ENCODE measurements around the gene ALDOB. TPM values are rescaled to one million over a fixed set of nuclear protein-coding genes. Genes with fewer than 3 reads are reported as not detected.
"Not testable (repeated sequence)": the region's sequence is repeated elsewhere in the genome, so short reads cannot be mapped to it uniquely, and the experiment has no call there.

ALDOB gene
- total and polyA plus RNA-seq, 4 donors = 0.40 to 5.8 (median 1.8) TPM

- Histone ChIP-seq H3K27ac (ENCODE audit: low read depth, low read length) (peak within 1 kb of the TSS; percentile 80), H3K4me3 (ENCODE audit: low read depth, low read length) (peak within 1 kb of the TSS; percentile 77), H3K9me3 (ENCODE audit: control insufficient read depth, insufficient read depth, low read length) (peaks cover 5% of the 10 kb centered on the region), H3K27me3 (ENCODE audit: control insufficient read depth, insufficient read depth, low read length) (no peaks in the 10 kb centered on the region), H3K4me1 (ENCODE audit: control insufficient read depth, insufficient read depth, low read length) (no peaks in the 10 kb centered on the region), H3K36me3 (ENCODE audit: control insufficient read depth, insufficient read depth, low read length) (peaks cover 11% of the 10 kb centered on the region)
- DNase-seq (ENCODE audit: low read depth in 4 of 6, low spot score in 6 of 6) = peak; percentile 94 to 100 (median 98)
- WGBS (ENCODE audit: insufficient coverage) = 0% methylated on average over 42 of the region's 44 CpGs
Observed at GRCh38 chr9:101398068-101398929, 37.3 kb downstream of the ALDOB start, which contains the start of the genes MRPL50 and ZNF189. Gene MRPL50 (minus strand): TSS chr9:101398618. CDS start chr9:101398592, 26 bp downstream. Gene ZNF189 (plus strand): TSS chr9:101398851. CDS start chr9:101399157, 306 bp downstream.

- peaks cover 6% of the 10 kb centered on the region for H3K9me3 ChIP-seq (ENCODE audit: control insufficient read depth, insufficient read depth, low read length)
- H3K27ac ChIP-seq (ENCODE audit: low read depth, low read length) = peak overlapping the region; percentile 78
- peaks cover 9% of the 10 kb centered on the region for H3K36me3 ChIP-seq (ENCODE audit: control insufficient read depth, insufficient read depth, low read length)
- DNase-seq (ENCODE audit: low read depth in 4 of 6, low spot score in 6 of 6) = no peak
- H3K4me3 ChIP-seq (ENCODE audit: low read depth, low read length) = peak overlapping the region; percentile 77
- H3K4me1 ChIP-seq (ENCODE audit: control insufficient read depth, insufficient read depth, low read length) = no peaks in the 10 kb centered on the region
- 0% methylated on average over 2 of the region's 4 CpGs for WGBS (ENCODE audit: insufficient coverage)
- H3K27me3 ChIP-seq (ENCODE audit: control insufficient read depth, insufficient read depth, low read length) = no peaks in the 10 kb centered on the region
Observed at GRCh38 chr9:101397746-101398067, 37.9 kb downstream of the ALDOB start.

- Histone ChIP-seq H3K36me3 (ENCODE audit: control insufficient read depth, insufficient read depth, low read length) (no peaks in the 10 kb centered on the region), H3K27ac (ENCODE audit: low read depth, low read length) (no peak overlapping the region), H3K9me3 (ENCODE audit: control insufficient read depth, insufficient read depth, low read length) (peaks cover 6% of the 10 kb centered on the region), H3K4me1 (ENCODE audit: control insufficient read depth, insufficient read depth, low read length) (no peaks in the 10 kb centered on the region), H3K27me3 (ENCODE audit: control insufficient read depth, insufficient read depth, low read length) (no peaks in the 10 kb centered on the region), H3K4me3 (ENCODE audit: low read depth, low read length) (no peak overlapping the region)
- WGBS (ENCODE audit: insufficient coverage) = no CpG with 5 or more reads among the region's 1 CpG
- DNase-seq (ENCODE audit: low read depth in 4 of 6, low spot score in 6 of 6) = no peak
Observed at GRCh38 chr9:101394687-101395086, 40.9 kb downstream of the ALDOB start.

- no peaks in the 10 kb centered on the region for H3K36me3 ChIP-seq (ENCODE audit: control insufficient read depth, insufficient read depth, low read length)
- H3K4me3 ChIP-seq (ENCODE audit: low read depth, low read length) = no peak overlapping the region
- H3K27me3 ChIP-seq (ENCODE audit: control insufficient read depth, insufficient read depth, low read length) = no peaks in the 10 kb centered on the region
- peaks cover 6% of the 10 kb centered on the region for H3K9me3 ChIP-seq (ENCODE audit: control insufficient read depth, insufficient read depth, low read length)
- no peak for DNase-seq (ENCODE audit: low read depth in 4 of 6, low spot score in 6 of 6)
- WGBS (ENCODE audit: insufficient coverage) = no CpG with 5 or more reads among the region's 3 CpGs
- H3K4me1 ChIP-seq (ENCODE audit: control insufficient read depth, insufficient read depth, low read length) = no peaks in the 10 kb centered on the region
- no peak overlapping the region for H3K27ac ChIP-seq (ENCODE audit: low read depth, low read length)
Observed at GRCh38 chr9:101393135-101393534, 42.4 kb downstream of the ALDOB start.

GRCh38 chr9:101388507-101388993, 47.0 kb downstream of the ALDOB start:
- Histone ChIP-seq H3K27me3 (ENCODE audit: control insufficient read depth, insufficient read depth, low read length) (no peaks in the 10 kb centered on the region), H3K27ac (ENCODE audit: low read depth, low read length) (no peak overlapping the region), H3K4me1 (ENCODE audit: control insufficient read depth, insufficient read depth, low read length) (no peaks in the 10 kb centered on the region), H3K9me3 (ENCODE audit: control insufficient read depth, insufficient read depth, low read length) (peaks cover 3% of the 10 kb centered on the region), H3K36me3 (ENCODE audit: control insufficient read depth, insufficient read depth, low read length) (no peaks in the 10 kb centered on the region), H3K4me3 (ENCODE audit: low read depth, low read length) (no peak overlapping the region)
- no CpG with 5 or more reads among the region's 2 CpGs for WGBS (ENCODE audit: insufficient coverage)
- peak in 2 of 6 donors; percentile 24 to 28 for DNase-seq (ENCODE audit: low read depth in 4 of 6, low spot score in 6 of 6)

GRCh38 chr9:101387871-101388506, 47.6 kb downstream of the ALDOB start:
- WGBS (ENCODE audit: insufficient coverage) = 30% methylated on average over 4 of the region's 6 CpGs
- peak in 4 of 6 donors; percentile 17 to 85 (median 54) for DNase-seq (ENCODE audit: low read depth in 4 of 6, low spot score in 6 of 6)
- Histone ChIP-seq H3K4me3 (ENCODE audit: low read depth, low read length) (no peak overlapping the region), H3K9me3 (ENCODE audit: control insufficient read depth, insufficient read depth, low read length) (peaks cover 2% of the 10 kb centered on the region), H3K27me3 (ENCODE audit: control insufficient read depth, insufficient read depth, low read length) (no peaks in the 10 kb centered on the region), H3K36me3 (ENCODE audit: control insufficient read depth, insufficient read depth, low read length) (no peaks in the 10 kb centered on the region), H3K27ac (ENCODE audit: low read depth, low read length) (peak overlapping the region; percentile 36), H3K4me1 (ENCODE audit: control insufficient read depth, insufficient read depth, low read length) (no peaks in the 10 kb centered on the region)

- H3K27ac ChIP-seq (ENCODE audit: low read depth, low read length); DNase-seq (ENCODE audit: low read depth in 4 of 6, low spot score in 6 of 6); H3K27me3 ChIP-seq (ENCODE audit: control insufficient read depth, insufficient read depth, low read length); H3K4me3 ChIP-seq (ENCODE audit: low read depth, low read length); H3K9me3 ChIP-seq (ENCODE audit: control insufficient read depth, insufficient read depth, low read length); H3K36me3 ChIP-seq (ENCODE audit: control insufficient read depth, insufficient read depth, low read length); H3K4me1 ChIP-seq (ENCODE audit: control insufficient read depth, insufficient read depth, low read length): not testable (repeated sequence)
- 61% methylated on average over 4 of the region's 11 CpGs for WGBS (ENCODE audit: insufficient coverage)
Observed at GRCh38 chr9:101384873-101385536, 50.6 kb downstream of the ALDOB start, which contains the start of gene BAAT. Gene BAAT (minus strand): TSS chr9:101385006. CDS start chr9:101371404, 13,602 bp downstream.

GRCh38 chr9:101383361-101383760, 52.2 kb downstream of the ALDOB start:
- H3K27ac ChIP-seq (ENCODE audit: low read depth, low read length) = no peak overlapping the region
- DNase-seq (ENCODE audit: low read depth in 4 of 6, low spot score in 6 of 6) = no peak
- H3K4me1 ChIP-seq (ENCODE audit: control insufficient read depth, insufficient read depth, low read length) = no peaks in the 10 kb centered on the region
- peaks cover 2% of the 10 kb centered on the region for H3K9me3 ChIP-seq (ENCODE audit: control insufficient read depth, insufficient read depth, low read length)
- H3K4me3 ChIP-seq (ENCODE audit: low read depth, low read length) = no peak overlapping the region
- no peaks in the 10 kb centered on the region for H3K27me3 ChIP-seq (ENCODE audit: control insufficient read depth, insufficient read depth, low read length)
- H3K36me3 ChIP-seq (ENCODE audit: control insufficient read depth, insufficient read depth, low read length) = no peaks in the 10 kb centered on the region
- WGBS (ENCODE audit: insufficient coverage) = no CpG with 5 or more reads among the region's 2 CpGs

- peaks cover 2% of the 10 kb centered on the region for H3K9me3 ChIP-seq (ENCODE audit: control insufficient read depth, insufficient read depth, low read length)
- H3K36me3 ChIP-seq (ENCODE audit: control insufficient read depth, insufficient read depth, low read length) = no peaks in the 10 kb centered on the region
- no peak overlapping the region for H3K27ac ChIP-seq (ENCODE audit: low read depth, low read length)
- no peaks in the 10 kb centered on the region for H3K4me1 ChIP-seq (ENCODE audit: control insufficient read depth, insufficient read depth, low read length)
- no peaks in the 10 kb centered on the region for H3K27me3 ChIP-seq (ENCODE audit: control insufficient read depth, insufficient read depth, low read length)
- WGBS (ENCODE audit: insufficient coverage) = 100% methylated on average over 1 of the region's 2 CpGs
- no peak for DNase-seq (ENCODE audit: low read depth in 4 of 6, low spot score in 6 of 6)
- no peak overlapping the region for H3K4me3 ChIP-seq (ENCODE audit: low read depth, low read length)
Observed at GRCh38 chr9:101381833-101382342, 53.7 kb downstream of the ALDOB start.

Data from spinal cord (tissue), 10 donors.